Stimulated activated naive CD8-positive, alpha-beta T cell treated with anti-CD3 and anti-CD28 coated beads, Interleukin-15, amount 100 ng/mL, for 72 hours (primary cell): ENCODE results near the gene GPR146.

ENCODE experiments used
- ATAC-seq: fragments of 150-1000 bp; cut with Tn5 transposase; 2 replicates; pipeline ENCODE4 v1.10.0; 2021; ENCODE audit warnings: mild to moderate bottlenecking, moderate library complexity
- DNase-seq, 2 donors: peaks; one replicate each; pipeline ENCODE4 v3.0.0; 2021 to 2022
- H3K27ac Mint-ChIP-seq, 2 donors: one replicate each; pipeline ENCODE4 v1.8.0; 2022; ENCODE audit warnings: mild to moderate bottlenecking in 2 of 2, mixed read lengths in 2 of 2, moderate library complexity in 2 of 2
- H3K27me3 Mint-ChIP-seq: one replicate; pipeline ENCODE4 v1.8.0; 2022; ENCODE audit warnings: mixed read lengths
- H3K4me1 Mint-ChIP-seq: one replicate; pipeline ENCODE4 v1.8.0; 2022; ENCODE audit warnings: mild to moderate bottlenecking, mixed read lengths
- H3K4me3 Mint-ChIP-seq, 2 donors: one replicate each; pipeline ENCODE4 v1.8.0; 2022; ENCODE audit warnings: mild to moderate bottlenecking in 2 of 2, mixed read lengths in 2 of 2, moderate library complexity in 1 of 2
- H3K9me3 Mint-ChIP-seq, 2 donors: one replicate each; pipeline ENCODE4 v1.8.0; 2022; ENCODE audit warnings: mixed read lengths in 2 of 2

Gene GPR146

GRCh38 chr7:1045069-1046063 lies 1.0 kb downstream of the GPR146 start:
- peaks cover 76% of the 10 kb centered on the region for H3K4me1 Mint-ChIP-seq
- ATAC-seq (no peak), DNase-seq (no peak)
- peak overlapping the region; percentile 79 to 87 for H3K4me3 Mint-ChIP-seq
- peak overlapping the region; percentile 16 to 61 for H3K27ac Mint-ChIP-seq
- H3K27me3 Mint-ChIP-seq = no peaks in the 10 kb centered on the region
- H3K9me3 Mint-ChIP-seq = no peaks in the 10 kb centered on the region

GRCh38 chr7:1046722-1047679 lies 2.7 kb downstream of the GPR146 start:
- Mint-ChIP-seq H3K9me3 (no peaks in the 10 kb centered on the region), H3K4me1 (peaks cover 82% of the 10 kb centered on the region), H3K4me3 (no peak overlapping the region), H3K27ac (no peak overlapping the region), H3K27me3 (no peaks in the 10 kb centered on the region)
- no peak for ATAC-seq
- no peak for DNase-seq

- Mint-ChIP-seq H3K4me1 (peaks cover 78% of the 10 kb centered on the region), H3K27ac (peak overlapping the region in 1 of 2 donors; percentile 24), H3K9me3 (no peaks in the 10 kb centered on the region), H3K27me3 (no peaks in the 10 kb centered on the region), H3K4me3 (peak overlapping the region in 1 of 2 donors; percentile 36)
- no peak for ATAC-seq
- DNase-seq = no peak
Observed at GRCh38 chr7:1049006-1049741, 4.8 kb downstream of the GPR146 start.

GRCh38 chr7:1049801-1050200 lies 5.5 kb downstream of the GPR146 start:
- Mint-ChIP-seq H3K9me3 (no peaks in the 10 kb centered on the region), H3K4me3 (no peak overlapping the region), H3K27me3 (no peaks in the 10 kb centered on the region), H3K4me1 (peaks cover 82% of the 10 kb centered on the region), H3K27ac (peak overlapping the region in 1 of 2 donors; percentile 95)
- no peak for ATAC-seq
- no peak for DNase-seq

- ATAC-seq (no peak), DNase-seq (no peak)
- H3K4me1 Mint-ChIP-seq = peaks cover 82% of the 10 kb centered on the region
- peak overlapping the region in 1 of 2 donors; percentile 95 for H3K27ac Mint-ChIP-seq
- H3K27me3 Mint-ChIP-seq = no peaks in the 10 kb centered on the region
- H3K4me3 Mint-ChIP-seq = no peak overlapping the region
- no peaks in the 10 kb centered on the region for H3K9me3 Mint-ChIP-seq
Observed at GRCh38 chr7:1050254-1050906, 6.0 kb downstream of the GPR146 start.

- DNase-seq (no peak), ATAC-seq (no peak)
- no peaks in the 10 kb centered on the region for H3K27me3 Mint-ChIP-seq
- peak overlapping the region in 1 of 2 donors; percentile 48 for H3K27ac Mint-ChIP-seq
- no peaks in the 10 kb centered on the region for H3K9me3 Mint-ChIP-seq
- H3K4me3 Mint-ChIP-seq = no peak overlapping the region
- peaks cover 82% of the 10 kb centered on the region for H3K4me1 Mint-ChIP-seq
Observed at GRCh38 chr7:1050956-1051690, 6.8 kb downstream of the GPR146 start.

GRCh38 chr7:1052031-1052818 lies 7.9 kb downstream of the GPR146 start:
- DNase-seq (no peak), ATAC-seq (no peak)
- Mint-ChIP-seq H3K4me3 (no peak overlapping the region), H3K27me3 (no peaks in the 10 kb centered on the region), H3K9me3 (no peaks in the 10 kb centered on the region), H3K4me1 (peaks cover 76% of the 10 kb centered on the region), H3K27ac (peak overlapping the region in 1 of 2 donors; percentile 44)

- H3K4me3 Mint-ChIP-seq = no peak overlapping the region
- H3K27me3 Mint-ChIP-seq = no peaks in the 10 kb centered on the region
- H3K4me1 Mint-ChIP-seq = peaks cover 69% of the 10 kb centered on the region
- DNase-seq (no peak), ATAC-seq (no peak)
- H3K27ac Mint-ChIP-seq = no peak overlapping the region
- H3K9me3 Mint-ChIP-seq = no peaks in the 10 kb centered on the region
Observed at GRCh38 chr7:1053002-1053411, 8.7 kb downstream of the GPR146 start.

- no peak overlapping the region for H3K4me3 Mint-ChIP-seq
- DNase-seq = no peak
- no peak for ATAC-seq
Observed at GRCh38 chr7:1053816-1054370, 9.5 kb downstream of the GPR146 start.

GRCh38 chr7:1054438-1054837 lies 10.1 kb downstream of the GPR146 start:
- Mint-ChIP-seq H3K27ac (no peak overlapping the region), H3K27me3 (no peaks in the 10 kb centered on the region), H3K9me3 (no peaks in the 10 kb centered on the region), H3K4me3 (no peak overlapping the region), H3K4me1 (peaks cover 55% of the 10 kb centered on the region)
- ATAC-seq = no peak
- DNase-seq = no peak

More at GRCh38 chr7:1053816-1054370, 9.5 kb downstream of the GPR146 start:
- Mint-ChIP-seq H3K4me1 (peaks cover 60% of the 10 kb centered on the region), H3K27ac (no peak overlapping the region), H3K27me3 (no peaks in the 10 kb centered on the region), H3K9me3 (no peaks in the 10 kb centered on the region)

GRCh38 chr7:1054861-1055450 lies 10.6 kb downstream of the GPR146 start:
- no peaks in the 10 kb centered on the region for H3K27me3 Mint-ChIP-seq
- no peak overlapping the region for H3K27ac Mint-ChIP-seq
- H3K9me3 Mint-ChIP-seq = no peaks in the 10 kb centered on the region
- ATAC-seq (peak; percentile 58), DNase-seq (peak; percentile 35)
- peaks cover 50% of the 10 kb centered on the region for H3K4me1 Mint-ChIP-seq
- H3K4me3 Mint-ChIP-seq = peak overlapping the region; percentile 29 to 85

GRCh38 chr7:1055491-1055955 lies 11.2 kb downstream of the GPR146 start:
- H3K4me3 Mint-ChIP-seq = peak overlapping the region; percentile 29 to 85
- H3K9me3 Mint-ChIP-seq = no peaks in the 10 kb centered on the region
- ATAC-seq = peak; percentile 8
- no peak overlapping the region for H3K27ac Mint-ChIP-seq
- peaks cover 50% of the 10 kb centered on the region for H3K4me1 Mint-ChIP-seq
- DNase-seq = no peak
- no peaks in the 10 kb centered on the region for H3K27me3 Mint-ChIP-seq
